GM21367 (cell line): ENCODE data around the gene SMIM41.

Experiments used
- ATAC-seq: cut with Tn5 transposase; IDR thresholded peaks from one replicate; pipeline ENCODE4 v1.9.1; 2021; ENCODE audit not compliant: unreplicated experiment

SMIM41 gene

DNA sequence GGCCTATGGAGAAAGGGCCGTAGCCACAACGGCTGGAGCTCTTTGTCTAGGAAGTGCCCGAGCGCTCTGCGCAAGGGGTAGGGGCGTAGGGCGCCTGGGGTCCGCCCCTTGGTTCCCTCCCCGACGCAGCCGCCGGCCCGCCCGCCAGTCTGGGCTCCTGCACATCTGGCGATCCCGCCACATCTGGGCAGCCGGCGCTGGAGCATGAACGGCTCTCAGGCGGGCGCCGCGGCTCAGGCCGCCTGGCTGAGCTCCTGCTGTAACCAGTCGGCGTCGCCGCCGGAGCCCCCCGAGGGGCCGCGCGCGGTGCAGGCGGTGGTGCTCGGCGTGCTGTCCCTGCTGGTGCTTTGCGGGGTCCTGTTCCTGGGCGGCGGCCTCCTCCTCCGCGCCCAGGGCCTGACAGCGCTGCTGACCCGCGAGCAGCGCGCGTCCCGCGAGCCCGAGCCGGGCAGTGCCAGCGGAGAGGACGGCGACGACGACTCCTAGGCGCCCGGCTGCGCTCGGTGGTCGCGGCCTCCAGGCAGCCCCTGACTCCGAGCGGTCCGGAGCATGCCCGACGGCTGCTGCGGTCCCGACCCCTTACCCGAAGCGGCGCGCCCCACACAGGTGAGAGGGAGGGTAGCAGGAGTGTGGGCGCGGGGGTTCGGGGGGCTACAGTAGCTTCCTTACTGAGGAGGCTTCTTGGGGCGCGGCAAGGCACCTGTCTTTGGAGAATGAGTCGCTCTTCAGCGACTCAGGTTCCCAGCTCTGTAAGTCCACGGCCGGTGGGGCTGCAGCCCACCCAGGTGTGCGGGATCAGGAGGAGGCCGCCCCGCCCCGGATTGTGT is at the start of gene SMIM41:
Gene SMIM41, plus strand, starts transcription at position 129 of the 827 bp plus-strand sequence. Its CDS starts 76 bp downstream, at position 205.
- ATAC-seq, result no peak

- ATAC-seq, result no peak
Observed at GRCh38 chr12:52032446-52032803, 47.1 kb upstream of the SMIM41 start.

GRCh38 chr12:52032804-52033445 is 46.6 kb upstream of the SMIM41 start:
- peak; percentile 79 for ATAC-seq

DNA sequence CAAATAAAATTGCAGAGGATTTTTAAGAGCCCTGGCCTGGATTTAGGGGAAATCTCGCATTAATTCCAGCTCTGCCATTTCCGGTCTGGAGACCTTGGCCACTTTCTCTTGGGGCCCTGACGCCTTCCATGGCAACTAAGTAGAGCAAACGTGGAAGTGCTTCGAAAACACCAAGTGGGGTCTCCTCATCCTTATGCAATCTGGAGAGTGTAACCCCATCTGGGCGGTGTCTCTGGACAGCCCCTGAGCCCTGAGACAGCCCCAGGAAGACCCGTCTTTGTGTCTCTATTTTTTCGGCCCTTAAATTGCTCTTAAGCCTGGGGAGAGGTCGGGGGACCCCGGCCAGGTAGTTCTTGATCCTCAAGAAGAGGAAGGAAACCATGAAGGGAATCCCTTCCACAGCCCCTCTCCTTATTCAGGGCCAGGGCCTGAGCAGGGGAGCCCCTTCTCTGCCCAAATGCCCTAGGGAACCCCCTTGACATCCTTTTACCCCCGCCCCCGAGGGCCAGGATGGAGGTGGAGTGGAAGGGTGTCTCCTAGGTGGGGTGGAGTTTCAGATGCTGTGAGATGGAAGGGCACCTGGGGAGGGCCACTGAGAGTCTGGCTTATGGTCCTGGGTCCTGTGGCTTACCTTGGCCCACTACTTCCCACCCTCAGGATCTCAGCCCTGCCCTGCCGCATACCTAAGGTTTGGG is 45.9 kb upstream of the SMIM41 start:
- no peak for ATAC-seq

DNA sequence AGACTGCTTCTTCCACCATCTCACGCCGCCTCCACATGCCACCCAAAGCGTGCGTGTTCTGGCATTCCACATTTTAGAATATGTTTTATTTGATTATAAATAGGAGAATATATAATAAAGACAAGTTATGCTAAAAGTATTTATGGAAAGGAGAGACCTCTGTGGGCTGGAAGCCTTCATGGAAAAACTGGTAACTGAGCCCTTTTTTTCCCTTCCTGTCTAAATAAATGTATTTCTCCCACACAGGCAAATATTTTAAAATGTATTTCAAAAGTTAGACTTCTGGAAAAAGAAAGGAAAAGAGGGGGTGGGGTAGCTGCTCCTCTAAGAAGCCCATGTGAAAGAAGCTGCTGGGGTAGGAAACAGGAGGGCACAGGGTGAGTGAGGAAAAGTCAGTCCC is 44.3 kb upstream of the SMIM41 start:
- no peak for ATAC-seq

GRCh38 chr12:52035926-52036325 is 43.6 kb upstream of the SMIM41 start:
- no peak for ATAC-seq

DNA sequence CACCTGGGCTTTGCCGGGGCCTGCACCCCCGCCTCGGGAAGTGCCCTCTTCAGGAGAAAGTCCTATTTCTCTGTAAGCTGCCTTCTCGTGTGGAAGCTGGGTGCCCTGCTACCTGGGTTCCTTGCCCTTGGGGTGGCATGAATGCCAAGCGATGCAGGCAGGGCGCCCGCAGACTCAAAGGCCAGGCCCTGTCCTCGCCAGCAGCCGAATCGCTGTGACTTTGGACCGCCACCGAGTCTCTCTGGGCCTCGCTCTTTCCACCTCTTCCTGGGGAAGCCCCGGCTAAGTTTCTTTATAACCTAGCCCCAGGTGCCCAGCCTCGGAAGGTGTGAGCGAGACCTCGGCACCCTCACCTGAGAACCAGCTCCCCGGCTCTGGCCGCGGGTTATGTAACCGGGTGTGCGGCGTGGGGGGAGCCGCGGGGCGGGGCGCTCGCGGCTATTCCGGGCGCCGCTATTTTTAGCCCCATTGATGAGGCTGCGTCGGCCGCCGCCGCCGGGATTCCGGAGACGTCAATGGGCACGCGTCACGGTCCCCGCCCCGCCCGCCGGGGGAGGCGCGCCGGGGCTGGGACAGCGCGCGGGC is 42.8 kb upstream of the SMIM41 start:
- no peak for ATAC-seq

- ATAC-seq, result no peak
Observed at GRCh38 chr12:52037248-52037861, 42.1 kb upstream of the SMIM41 start.

GRCh38 chr12:52038447-52038846 is 41.1 kb upstream of the SMIM41 start:
- no peak for ATAC-seq

DNA sequence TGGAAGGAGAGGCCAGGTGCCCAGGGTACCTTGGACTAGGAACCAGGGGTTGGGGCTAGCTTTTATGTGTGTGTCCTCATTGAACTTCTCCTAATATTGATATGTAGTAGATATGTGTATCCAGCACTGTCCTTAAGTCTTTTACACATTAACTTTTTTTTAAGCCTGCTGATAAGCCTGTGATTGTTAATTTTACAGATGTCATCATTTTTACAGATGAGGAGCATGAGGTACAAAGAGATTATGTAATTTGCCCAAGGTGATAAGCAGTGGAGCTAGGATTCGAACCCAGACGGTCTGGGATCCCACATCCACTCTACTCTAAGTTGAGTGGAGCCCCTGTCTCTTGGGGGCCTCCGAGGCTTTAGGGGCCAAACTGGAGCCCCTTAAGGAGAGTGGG is 38.5 kb upstream of the SMIM41 start:
- no peak for ATAC-seq

DNA sequence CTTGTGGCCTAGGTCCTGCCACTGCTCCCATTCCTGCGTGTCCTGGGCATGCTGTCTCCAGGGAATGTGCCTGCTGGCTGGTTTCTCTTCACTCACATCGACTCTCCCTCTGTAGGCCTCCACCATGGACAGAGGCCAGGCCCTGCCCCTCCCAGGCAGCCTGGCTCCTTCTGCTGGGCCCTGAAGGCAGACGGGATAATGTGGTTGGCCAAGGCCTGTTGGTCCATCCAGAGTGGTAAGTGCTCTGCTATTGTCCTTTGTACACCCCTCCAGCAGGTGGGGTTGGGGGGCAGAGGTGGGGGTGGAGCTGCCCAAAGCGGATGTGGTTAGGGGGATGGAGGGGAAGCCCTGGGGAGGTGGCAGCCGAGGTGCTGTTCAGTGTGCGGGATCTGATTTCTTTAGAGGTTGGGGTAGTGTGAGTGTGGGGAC is 37.8 kb upstream of the SMIM41 start:
- no peak for ATAC-seq

- no peak for ATAC-seq
Observed at GRCh38 chr12:52042706-52043385, 36.7 kb upstream of the SMIM41 start.

- ATAC-seq, result no peak
Observed at GRCh38 chr12:52043386-52044212, 35.9 kb upstream of the SMIM41 start.

DNA sequence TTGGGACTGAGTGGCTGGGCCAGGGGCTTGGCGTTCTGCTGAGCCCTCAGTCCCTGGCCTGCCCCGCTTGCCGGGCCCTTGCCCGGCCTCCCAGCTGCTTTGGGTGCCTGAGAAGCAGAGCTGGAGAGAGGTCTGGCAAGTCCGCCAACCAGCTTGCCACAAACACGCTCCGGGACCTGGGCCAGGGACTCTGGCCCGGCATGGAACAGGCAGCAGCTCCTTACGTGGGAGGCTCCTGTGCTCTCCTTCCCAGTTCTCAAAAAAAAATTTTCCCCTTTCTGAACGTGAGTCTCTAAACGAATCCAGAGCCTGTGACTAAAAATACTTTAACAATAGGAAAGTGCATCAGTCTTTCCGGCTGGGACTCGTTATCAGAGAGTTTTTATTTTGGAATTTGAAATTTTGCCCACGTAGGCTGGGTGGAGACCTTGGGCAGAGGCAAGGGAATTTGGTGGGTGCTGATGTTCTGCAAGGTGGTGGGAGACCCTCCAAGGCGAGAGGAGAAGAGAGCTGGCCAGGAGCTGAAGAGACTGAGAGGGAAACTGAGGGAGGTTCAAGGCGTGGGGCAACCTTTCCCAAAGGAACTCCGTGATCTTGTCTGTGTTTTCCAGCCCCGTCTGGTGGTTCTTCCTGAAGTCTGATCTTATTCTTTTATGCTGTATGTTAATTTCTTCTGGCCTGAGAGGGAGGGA is 35.1 kb upstream of the SMIM41 start:
- no peak for ATAC-seq

- ATAC-seq, result no peak
Observed at GRCh38 chr12:52045794-52046199, 33.7 kb upstream of the SMIM41 start.

DNA sequence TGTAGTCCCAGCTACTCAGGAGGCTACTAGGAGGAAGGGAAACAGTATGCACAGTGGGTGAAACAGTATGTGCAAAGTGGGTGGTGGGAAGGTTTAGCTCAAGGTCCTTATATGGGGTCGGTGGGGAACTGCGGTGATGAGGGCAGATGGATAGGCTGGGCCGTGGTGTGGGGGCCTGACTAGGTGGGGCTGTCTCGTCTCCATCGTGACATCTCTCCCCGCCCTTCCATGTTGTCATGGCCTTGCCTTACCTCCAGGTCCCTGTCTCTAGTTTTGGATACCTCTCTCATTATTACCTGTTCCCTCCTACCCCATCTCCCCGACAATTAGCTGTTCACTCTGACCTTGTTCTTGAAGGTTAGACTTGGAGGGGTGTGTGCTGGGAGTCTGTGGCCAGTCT is 32.6 kb upstream of the SMIM41 start:
- no peak for ATAC-seq

DNA sequence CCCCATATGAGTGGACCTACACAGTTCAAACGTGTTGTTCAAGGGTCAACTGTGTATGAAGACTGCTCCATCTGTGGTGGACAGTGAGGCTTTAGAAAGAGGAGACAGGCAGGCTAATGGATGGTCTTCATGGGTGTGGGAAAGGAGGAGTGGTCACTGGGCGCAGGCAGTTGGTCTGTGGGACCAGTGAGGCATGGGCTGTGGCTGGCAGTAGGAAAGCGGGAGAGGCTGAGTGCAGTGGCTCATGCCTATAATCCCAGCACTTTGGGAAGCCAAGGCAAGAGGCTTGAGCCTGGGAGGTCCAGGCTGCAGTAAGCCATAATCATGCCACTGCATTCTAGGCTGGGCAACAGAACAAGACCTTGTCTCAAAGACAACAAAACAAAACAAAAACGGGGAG is 30.2 kb upstream of the SMIM41 start:
- no peak for ATAC-seq

GRCh38 chr12:52049688-52050087 is 29.8 kb upstream of the SMIM41 start:
- no peak for ATAC-seq

DNA sequence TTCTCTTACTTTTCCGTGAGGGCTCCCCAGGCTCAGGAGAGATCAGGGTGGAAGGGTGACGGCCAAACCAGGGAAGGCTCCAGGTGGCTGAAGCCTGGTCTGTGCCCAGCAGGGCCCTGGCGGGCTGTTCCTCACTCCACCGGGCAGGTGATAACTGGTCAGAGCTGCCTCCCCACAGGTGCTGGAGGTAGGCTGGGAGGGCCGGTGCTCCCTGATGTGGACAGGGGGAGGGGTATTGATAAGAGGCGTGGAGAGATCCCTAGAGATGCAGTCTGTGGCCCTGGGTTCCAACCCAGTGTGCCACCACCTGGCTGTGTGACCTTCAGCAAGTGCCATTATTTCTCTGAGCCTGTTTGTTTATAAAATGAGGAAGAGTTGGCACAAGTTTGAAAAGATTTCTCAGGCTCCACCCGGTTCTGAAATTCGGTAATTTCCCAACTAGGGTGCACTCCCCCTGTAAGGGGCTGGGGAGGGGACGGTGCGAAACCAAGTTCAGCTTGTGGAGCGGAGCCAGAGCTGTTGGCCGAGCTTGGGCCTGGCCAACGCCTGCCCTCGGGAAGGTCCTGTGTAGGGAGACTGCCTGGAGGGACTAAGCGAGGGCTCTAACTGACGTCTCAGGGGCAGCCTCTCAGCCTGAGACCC is 29.3 kb upstream of the SMIM41 start:
- no peak for ATAC-seq
